Ovary (tissue), 3 donors: ENCODE results near the gene NF1.
"Not testable (repeated sequence)": the region's sequence is repeated elsewhere in the genome, so short reads cannot be mapped to it uniquely, and the experiment has no call there.

Source experiments
- CTCF ChIP-seq, 3 donors: fragments of 450-650 bp in 2 of 3; fragments of 200-600 bp in 1 of 3; IDR thresholded peaks; one replicate each; pipeline versions ENCODE4 v1.5.1 to v1.8.0; 2016 to 2022; ENCODE audit warnings: antibody characterized with exemption in 3 of 3, mild to moderate bottlenecking in 1 of 3
- POLR2A ChIP-seq: fragments of 450-650 bp; IDR thresholded peaks from one replicate; pipeline ENCODE4 v1.6.1; 2017; ENCODE audit warnings: antibody characterized with exemption, mild to moderate bottlenecking, moderate library complexity
- donor health status: DM: no; HTN: no; CAD: no.

- not testable (repeated sequence) for TF ChIP-seq POLR2A; CTCF (IDR thresholded peaks at IDR 0.05)
These were observed 288.0 kb downstream of the NF1 start for GRCh38 chr17:31382668-31383275.
